WTC11 (cell line): ENCODE measurements around the gene LMAN2L. TPM values are rescaled to one million over a fixed set of nuclear protein-coding genes. Genes with fewer than 3 reads are reported as not detected.

Experiments used
- ATAC-seq: fragments of 200-7000 bp; cut with Tn5 transposase; 2 replicates; pipeline ENCODE4 v1.10.0; 2021; ENCODE audit warnings: mild to moderate bottlenecking, moderate library complexity
- CTCF ChIA-PET: fragments of 300-600 bp; sonication (Branson Sonifier 250); formaldehyde crosslinking; loops from one replicate; lab custom pipeline; 2021; ENCODE audit warnings: antibody characterized with exemption; lab: Charles Lee
- POLR2A ChIA-PET: fragments of 350-600 bp; sonication (Branson Sonifier 250); formaldehyde crosslinking; loops from one replicate; lab custom pipeline; 2021; ENCODE audit warnings: antibody characterized with exemption; lab: Charles Lee
- DNase-seq: peaks from one replicate; pipeline ENCODE4 v3.0.0; 2021; ENCODE audit warnings: low spot score
- H3K27ac Mint-ChIP-seq: 2 replicates; pipeline ENCODE4 v1.8.0; 2021; ENCODE audit warnings: mixed read lengths
- H3K27me3 Mint-ChIP-seq: 2 replicates; pipeline ENCODE4 v1.8.0; 2021; ENCODE audit warnings: low read depth, mild to moderate bottlenecking, moderate library complexity, mixed read lengths
- H3K36me3 Mint-ChIP-seq: 2 replicates; pipeline ENCODE4 v1.8.0; 2021; ENCODE audit warnings: mixed read lengths
- H3K4me1 Mint-ChIP-seq: 2 replicates; pipeline ENCODE4 v1.8.0; 2022; ENCODE audit warnings: mixed read lengths
- H3K4me3 Mint-ChIP-seq: 2 replicates; pipeline ENCODE4 v1.8.0; 2021; ENCODE audit warnings: mild to moderate bottlenecking, moderate library complexity, mixed read lengths
- H3K9me3 Mint-ChIP-seq: 2 replicates; pipeline ENCODE4 v1.8.0; 2021; ENCODE audit warnings: mixed read lengths
- AR ChIP-seq: fragments of 250-450 bp; sonication (Bioruptor Pico); IDR thresholded peaks from 2 replicates; pipeline ENCODE4 v1.9.0; 2021; ENCODE audit warnings: mild to moderate bottlenecking
- ATF3 ChIP-seq: sonication (generic); formaldehyde crosslinking; conservative IDR thresholded peaks from 2 replicates; pipeline ENCODE4 v1.8.1; 2022; ENCODE audit warnings: mild to moderate bottlenecking, missing genetic modification reagents
- ATF6 ChIP-seq: sonication (generic); formaldehyde crosslinking; IDR thresholded peaks from 2 replicates; pipeline ENCODE4 v1.8.1; 2023; ENCODE audit warnings: mild to moderate bottlenecking, missing genetic modification reagents
- CREM ChIP-seq: sonication (generic); formaldehyde crosslinking; IDR thresholded peaks from 2 replicates; pipeline ENCODE4 v1.8.1; 2022; ENCODE audit warnings: mild to moderate bottlenecking, missing genetic modification reagents, moderate library complexity
- ELF4 ChIP-seq: sonication (generic); formaldehyde crosslinking; IDR thresholded peaks from 2 replicates; pipeline ENCODE4 v1.8.1; 2022; ENCODE audit warnings: low read depth, mild to moderate bottlenecking, moderate library complexity, missing genetic modification reagents
- EMX1 ChIP-seq: fragments of 250-450 bp; sonication (Bioruptor Pico); IDR thresholded peaks from 2 replicates; pipeline ENCODE4 v1.8.0; 2021; ENCODE audit warnings: mild to moderate bottlenecking
- ERG ChIP-seq: fragments of 250-450 bp; sonication (Bioruptor Pico); IDR thresholded peaks from 2 replicates; pipeline ENCODE4 v1.8.0; 2021; ENCODE audit warnings: mild to moderate bottlenecking
- ESRRA ChIP-seq: sonication (generic); formaldehyde crosslinking; IDR thresholded peaks from 2 replicates; pipeline ENCODE4 v1.8.1; 2022; ENCODE audit warnings: mild to moderate bottlenecking, missing genetic modification reagents, borderline replicate concordance
- ETV6 ChIP-seq: sonication (generic); formaldehyde crosslinking; IDR thresholded peaks from 2 replicates; pipeline ENCODE4 v1.8.1; 2022; ENCODE audit warnings: mild to moderate bottlenecking, missing genetic modification reagents
- FOXJ3 ChIP-seq: sonication (generic); formaldehyde crosslinking; IDR thresholded peaks from 2 replicates; pipeline ENCODE4 v1.9.0; 2021; ENCODE audit warnings: missing genetic modification reagents, mild to moderate bottlenecking, borderline replicate concordance
- FOXP4 ChIP-seq: sonication (generic); formaldehyde crosslinking; IDR thresholded peaks from 2 replicates; pipeline ENCODE4 v1.8.0; 2022; ENCODE audit warnings: mild to moderate bottlenecking, missing genetic modification reagents
- GTF2I ChIP-seq: fragments of 250-450 bp; sonication (Bioruptor Pico); conservative IDR thresholded peaks from 2 replicates; pipeline ENCODE4 v1.4.0; 2021; ENCODE audit warnings: mild to moderate bottlenecking
- NR3C1 ChIP-seq: sonication (generic); formaldehyde crosslinking; conservative IDR thresholded peaks from 2 replicates; pipeline ENCODE4 v1.8.1; 2023; ENCODE audit warnings: low read depth, mild to moderate bottlenecking, missing genetic modification reagents
- PRRX2 ChIP-seq: fragments of 250-450 bp; sonication (Bioruptor Pico); IDR thresholded peaks from 2 replicates; pipeline ENCODE4 v1.8.0; 2021; ENCODE audit warnings: mild to moderate bottlenecking
- SMAD3 ChIP-seq: sonication (generic); formaldehyde crosslinking; IDR thresholded peaks from 2 replicates; pipeline ENCODE4 v1.8.0; 2022; ENCODE audit warnings: missing genetic modification reagents, mild to moderate bottlenecking, borderline replicate concordance
- SP1 ChIP-seq: sonication (generic); formaldehyde crosslinking; conservative IDR thresholded peaks from 2 replicates; pipeline ENCODE4 v1.8.1; 2022; ENCODE audit warnings: missing genetic modification reagents
- TEAD1 ChIP-seq: sonication (generic); formaldehyde crosslinking; IDR thresholded peaks from 2 replicates; pipeline ENCODE4 v1.8.0; 2022; ENCODE audit warnings: mild to moderate bottlenecking, missing genetic modification reagents
- ZNF317 ChIP-seq: sonication (generic); formaldehyde crosslinking; IDR thresholded peaks from 2 replicates; pipeline ENCODE4 v1.8.1; 2023; ENCODE audit warnings: low read depth, mild to moderate bottlenecking, moderate library complexity, missing genetic modification reagents, borderline replicate concordance
- ZNF671 ChIP-seq: fragments of 250-450 bp; sonication (Bioruptor Pico); IDR thresholded peaks from 2 replicates; pipeline ENCODE4 v1.8.0; 2021; ENCODE audit warnings: mild to moderate bottlenecking
- ZSCAN18 ChIP-seq: fragments of 250-450 bp; sonication (Bioruptor Pico); IDR thresholded peaks from 2 replicates; pipeline ENCODE4 v2.1.2; 2022; ENCODE audit warnings: mild to moderate bottlenecking, moderate library complexity
- total RNA-seq: library from RNA; stranded (reverse); gene quantifications from 3 replicates; pipeline ENCODE4 v1.2.3, GENCODE V29; 2021

LMAN2L gene
- total RNA-seq, 1 experiment from 2014 or later, result 13.5 TPM

GRCh38 chr2:96664366-96664925, 75.4 kb downstream of the LMAN2L start:
- CTCF ChIA-PET, result no interaction called here
- Mint-ChIP-seq H3K36me3 (peaks cover 4% of the 10 kb centered on the region), H3K27ac (no peak overlapping the region)

GRCh38 chr2:96663829-96664228, 76.0 kb downstream of the LMAN2L start:
- Mint-ChIP-seq H3K36me3 (peaks cover 4% of the 10 kb centered on the region), H3K27me3 (no peaks in the 10 kb centered on the region), H3K27ac (no peak overlapping the region), H3K4me3 (no peak overlapping the region), H3K9me3 (peaks cover 21% of the 10 kb centered on the region), H3K4me1 (no peaks in the 10 kb centered on the region)
- TF ChIP-seq ELF4 (CRISPR knock-in tag) (no peak), ERG (no peak), GTF2I (CRISPR knock-in tag) (no peak), SMAD3 (CRISPR knock-in tag) (no peak), ZSCAN18 (CRISPR knock-in tag) (no peak), ATF6 (CRISPR knock-in tag) (no peak), TEAD1 (no peak), SP1 (CRISPR knock-in tag) (no peak), NR3C1 (no peak), EMX1 (CRISPR knock-in tag) (no peak), FOXP4 (CRISPR knock-in tag) (no peak), CREM (CRISPR knock-in tag) (no peak), AR (no peak), ESRRA (CRISPR knock-in tag) (no peak)
- ATAC-seq (no peak), DNase-seq (no peak)
- CTCF ChIA-PET, result no interaction called here
- POLR2A ChIA-PET, result interaction anchor here (0.7 kb wide), 1 partner anchor 63 kb away, joined by 8 read pairs; no protein-coding TSS in a partner anchor

More at GRCh38 chr2:96664366-96664925, 75.4 kb downstream of the LMAN2L start:
- ATAC-seq (no peak), DNase-seq (no peak)
- Mint-ChIP-seq H3K4me3 (no peak overlapping the region), H3K9me3 (peaks cover 21% of the 10 kb centered on the region), H3K4me1 (peaks cover 3% of the 10 kb centered on the region; the same call in 1 of the 2 replicates), H3K27me3 (no peaks in the 10 kb centered on the region)
- no peak for TF ChIP-seq FOXJ3 (CRISPR knock-in tag)
- TF ChIP-seq GTF2I (CRISPR knock-in tag), result 0 out of 2 replicates have a peak, but pooled peaks have one; percentile 24
- no peak for TF ChIP-seq TEAD1
- TF ChIP-seq ETV6, result no peak
- TF ChIP-seq ZNF317 (CRISPR knock-in tag), result no peak
- TF ChIP-seq ZNF671 (CRISPR knock-in tag), result no peak
- no peak for TF ChIP-seq ATF3 (CRISPR knock-in tag)
- TF ChIP-seq PRRX2 (CRISPR knock-in tag), result no peak
- POLR2A ChIA-PET, result no interaction called here
